Neural progenitor cell (in vitro differentiated cells): ENCODE measurements around the gene GDAP2.

Experiments
- CTCF ChIP-seq: fragments of 200-600 bp; sonication (generic); IDR thresholded peaks from 2 replicates; pipeline ENCODE4 v1.5.1; 2017; ENCODE audit warnings: antibody characterized with exemption, mild to moderate bottlenecking
- EZH2 ChIP-seq: fragments of 200-600 bp; sonication (generic); IDR thresholded peaks from 2 replicates; pipeline ENCODE4 v1.6.1; 2017; ENCODE audit warnings: antibody characterized with exemption, mild to moderate bottlenecking, moderate library complexity

- no peak for TF ChIP-seq CTCF
- no peak for TF ChIP-seq EZH2
These were observed 101.2 kb downstream of the GDAP2 start for GRCh38 chr1:117828201-117828600.
